Thymus (tissue), 11 donors: Measurements from ENCODE around the gene STX3. TPM values are rescaled to one million over a fixed set of nuclear protein-coding genes. Genes with fewer than 3 reads are reported as not detected.

Experiments
- DNase-seq, 9 donors: peaks; one replicate each; pipeline ENCODE4 v3.0.0-alpha.2; 2013; ENCODE audit warnings: low spot score in 9 of 9, low read depth in 6 of 9, missing footprints in 1 of 9
- H3K27ac ChIP-seq, 2 donors: one replicate each; pipeline ENCODE4 v1.5.1; 2013; ENCODE audit warnings: control low read depth in 1 of 2, low read depth in 1 of 2, low read length in 1 of 2, mild to moderate bottlenecking in 1 of 2, moderate library complexity in 1 of 2
- H3K27me3 ChIP-seq, 2 donors: one replicate each; pipeline ENCODE4 v1.5.1; 2013; ENCODE audit warnings: low read length in 1 of 2; ENCODE audit not compliant: control insufficient read depth in 2 of 2, insufficient read depth in 1 of 2
- H3K36me3 ChIP-seq, 2 donors: one replicate each; pipeline ENCODE4 v1.5.1; 2013; ENCODE audit warnings: low read length in 1 of 2, mild to moderate bottlenecking in 1 of 2, moderate library complexity in 1 of 2; ENCODE audit not compliant: control insufficient read depth in 2 of 2, insufficient read depth in 2 of 2
- H3K4me1 ChIP-seq, 2 donors: one replicate each; pipeline ENCODE4 v1.5.1; 2013; ENCODE audit warnings: low read length in 2 of 2; ENCODE audit not compliant: control insufficient read depth in 2 of 2, insufficient read depth in 2 of 2
- H3K4me3 ChIP-seq, 2 donors: one replicate each; pipeline ENCODE4 v1.5.1; 2013; ENCODE audit warnings: low read length in 2 of 2, control low read depth in 1 of 2, mild to moderate bottlenecking in 1 of 2
- H3K9me3 ChIP-seq, 2 donors: one replicate each; pipeline ENCODE4 v1.5.1; 2013; ENCODE audit warnings: low read length in 1 of 2, mild to moderate bottlenecking in 1 of 2; ENCODE audit not compliant: control insufficient read depth in 2 of 2, insufficient read depth in 1 of 2
- WGBS: extraction: QIAGEN DNeasy Blood & Tissue Kit; methylation state at CpG from one replicate; pipeline ENCODE4 v1.1.7; 2013; 5-methylcytosine and 5-hydroxymethylcytosine counted together
- polyA plus RNA-seq: library from polyadenylated mRNA; stranded (reverse); fragments of 200-250 nt; gene quantifications from one replicate; pipeline ENCODE4 v1.2.3, GENCODE V29; 2013
- total RNA-seq: library from RNA; stranded (reverse); fragments of 120-200 nt; gene quantifications from one replicate; pipeline ENCODE4 v1.2.4, GENCODE V29; 2013
- donor health status: healthy.

STX3 gene
- total and polyA plus RNA-seq, 2 donors = 9.4 to 14.1 TPM

- H3K9me3 ChIP-seq = no peaks in the 10 kb centered on the region
- no peaks in the 10 kb centered on the region for H3K36me3 ChIP-seq
- H3K4me1 ChIP-seq = no peaks in the 10 kb centered on the region
- WGBS = 78% methylated on average over 3 of the region's 3 CpGs
- DNase-seq = no peak
- H3K27ac ChIP-seq = no peak overlapping the region
- no peaks in the 10 kb centered on the region for H3K27me3 ChIP-seq
- no peak overlapping the region for H3K4me3 ChIP-seq
These were observed 31.1 kb upstream of the STX3 start for GRCh38 chr11:59724066-59724465.

GRCh38 chr11:59727426-59727825, 27.8 kb upstream of the STX3 start:
- Histone ChIP-seq H3K36me3 (no peaks in the 10 kb centered on the region), H3K9me3 (no peaks in the 10 kb centered on the region), H3K27me3 (no peaks in the 10 kb centered on the region), H3K27ac (no peak overlapping the region), H3K4me1 (no peaks in the 10 kb centered on the region), H3K4me3 (no peak overlapping the region)
- 100% methylated on average over 1 of the region's 1 CpG for WGBS
- DNase-seq = no peak

GRCh38 chr11:59728154-59728553, 27.0 kb upstream of the STX3 start:
- WGBS = 91% methylated on average over 3 of the region's 3 CpGs
- Histone ChIP-seq H3K4me3 (no peak overlapping the region), H3K4me1 (no peaks in the 10 kb centered on the region), H3K9me3 (no peaks in the 10 kb centered on the region), H3K27ac (no peak overlapping the region), H3K27me3 (no peaks in the 10 kb centered on the region), H3K36me3 (no peaks in the 10 kb centered on the region)
- DNase-seq = no peak

GRCh38 chr11:59728913-59729312, 26.3 kb upstream of the STX3 start:
- no peaks in the 10 kb centered on the region for H3K36me3 ChIP-seq
- 22% methylated on average over 1 of the region's 1 CpG for WGBS
- no peaks in the 10 kb centered on the region for H3K9me3 ChIP-seq
- no peaks in the 10 kb centered on the region for H3K27me3 ChIP-seq
- H3K4me3 ChIP-seq = no peak overlapping the region
- no peaks in the 10 kb centered on the region for H3K4me1 ChIP-seq
- no peak overlapping the region for H3K27ac ChIP-seq
- no peak for DNase-seq

- no peak overlapping the region for H3K4me3 ChIP-seq
- H3K4me1 ChIP-seq = no peaks in the 10 kb centered on the region
- WGBS = 95% methylated on average over 5 of the region's 5 CpGs
- H3K27me3 ChIP-seq = no peaks in the 10 kb centered on the region
- no peak for DNase-seq
- no peaks in the 10 kb centered on the region for H3K36me3 ChIP-seq
- H3K9me3 ChIP-seq = no peaks in the 10 kb centered on the region
- no peak overlapping the region for H3K27ac ChIP-seq
These were observed 25.3 kb upstream of the STX3 start for GRCh38 chr11:59729834-59730233.

GRCh38 chr11:59730896-59731565, 24.1 kb upstream of the STX3 start:
- Histone ChIP-seq H3K27me3 (no peaks in the 10 kb centered on the region), H3K4me1 (no peaks in the 10 kb centered on the region), H3K27ac (no peak overlapping the region), H3K9me3 (no peaks in the 10 kb centered on the region), H3K4me3 (no peak overlapping the region), H3K36me3 (no peaks in the 10 kb centered on the region)
- DNase-seq = no peak
- WGBS = 94% methylated on average over 2 of the region's 2 CpGs

GRCh38 chr11:59746111-59746510, 9.1 kb upstream of the STX3 start:
- H3K4me3 ChIP-seq = no peak overlapping the region
- 96% methylated on average over 2 of the region's 2 CpGs for WGBS
- no peaks in the 10 kb centered on the region for H3K9me3 ChIP-seq
- H3K36me3 ChIP-seq = no peaks in the 10 kb centered on the region
- no peaks in the 10 kb centered on the region for H3K27me3 ChIP-seq
- H3K4me1 ChIP-seq = no peaks in the 10 kb centered on the region
- H3K27ac ChIP-seq = no peak overlapping the region
- no peak for DNase-seq

- H3K4me3 ChIP-seq = peak overlapping the region; percentile 62 to 81
- H3K9me3 ChIP-seq = no peaks in the 10 kb centered on the region
- WGBS = 38% methylated on average over 47 of the region's 47 CpGs
- peaks cover 5 to 20% of the 10 kb centered on the region in 2 donors for H3K4me1 ChIP-seq
- H3K27ac ChIP-seq = no peak overlapping the region
- H3K36me3 ChIP-seq = no peaks in the 10 kb centered on the region
- DNase-seq = peak; percentile 53 to 84 (median 74)
- H3K27me3 ChIP-seq = peaks cover 6 to 34% of the 10 kb centered on the region in 2 donors
These were observed 1.3 kb upstream of the STX3 start for GRCh38 chr11:59753650-59754493.

GRCh38 chr11:59754494-59754858, 700 bp upstream of the STX3 start:
- DNase-seq = peak in 6 of 9 donors; percentile 15 to 62 (median 28)
- H3K4me1 ChIP-seq = peaks cover 5 to 20% of the 10 kb centered on the region in 2 donors
- no peaks in the 10 kb centered on the region for H3K36me3 ChIP-seq
- no peaks in the 10 kb centered on the region for H3K9me3 ChIP-seq
- no peak overlapping the region for H3K27ac ChIP-seq
- H3K27me3 ChIP-seq = peaks cover 6 to 36% of the 10 kb centered on the region in 2 donors
- WGBS = 0% methylated on average over 20 of the region's 20 CpGs
- H3K4me3 ChIP-seq = peak overlapping the region; percentile 62 to 81
